ENCODE data around the gene BCL6.

Gene BCL6

DNA sequence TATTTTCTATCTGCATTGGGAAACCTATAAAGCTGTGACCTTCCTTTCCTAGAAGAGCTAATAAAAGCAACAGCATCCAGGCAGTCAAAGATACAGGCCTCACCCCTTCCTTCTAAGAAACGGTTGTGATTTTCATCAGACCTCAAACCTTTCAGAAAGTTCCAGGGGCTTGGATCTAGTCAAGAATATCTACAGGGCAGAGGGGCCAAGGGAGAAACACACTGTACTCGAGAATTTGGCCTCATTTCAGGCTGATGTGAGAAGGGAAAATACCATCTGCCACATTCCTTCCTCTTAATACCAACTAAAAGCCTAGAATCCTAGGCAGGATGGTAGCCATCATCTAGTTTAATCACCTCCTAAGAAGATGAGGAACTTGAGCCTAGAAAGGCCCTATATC, 24.5 kb upstream of the BCL6 start:
- Histone ChIP-seq H3K9me3 (no peaks in the 10 kb centered on the region), H3K4me3 (no peak overlapping the region), H3K27me3 (no peaks in the 10 kb centered on the region), H3K27ac (no peak overlapping the region), H3K36me3 (no peaks in the 10 kb centered on the region), H3K4me1 (peaks cover 0 to 4% (median 2%) of the 10 kb centered on the region in 4 donors)
- intact Hi-C loops (cut with DNase I; ENCODE audit: low total_unique reads) = no loop called here
- TF ChIP-seq CTCF (IDR thresholded peaks at IDR 0.05) = no peak
- DNase-seq = no peak

- H3K4me1 ChIP-seq = peaks cover 0 to 17% (median 8%) of the 10 kb centered on the region in 4 donors
- no peaks in the 10 kb centered on the region for H3K36me3 ChIP-seq
- H3K27ac ChIP-seq = no peak overlapping the region
- intact Hi-C loops (cut with DNase I; ENCODE audit: low total_unique reads) = no loop called here
- no peaks in the 10 kb centered on the region for H3K27me3 ChIP-seq
- H3K4me3 ChIP-seq = no peak overlapping the region
- DNase-seq = no peak
- TF ChIP-seq CTCF (IDR thresholded peaks at IDR 0.05) = no peak
- no peaks in the 10 kb centered on the region for H3K9me3 ChIP-seq
Observed at GRCh38 chr3:187767266-187768012, 22.2 kb upstream of the BCL6 start.

DNA sequence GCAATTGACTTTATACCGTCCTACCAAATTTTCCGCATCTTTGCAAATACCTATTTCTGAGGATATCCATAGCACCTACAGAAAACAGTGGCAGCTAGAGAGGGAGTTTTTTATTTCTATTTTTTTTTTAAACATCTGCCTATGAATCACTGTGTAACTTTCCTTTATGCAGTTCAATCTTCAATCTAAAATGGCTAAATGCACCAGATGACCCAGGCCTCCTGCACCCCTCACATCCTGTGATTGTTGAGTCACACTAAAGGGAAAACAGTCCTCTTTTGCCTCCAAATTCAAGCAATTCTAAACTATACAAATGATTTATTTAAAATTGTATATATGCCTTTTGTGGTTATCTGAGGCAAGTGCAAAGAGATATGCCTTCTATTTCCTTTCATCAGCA, 20.1 kb upstream of the BCL6 start:
- H3K4me1 ChIP-seq = peaks cover 0 to 17% (median 8%) of the 10 kb centered on the region in 4 donors
- H3K27me3 ChIP-seq = no peaks in the 10 kb centered on the region
- no peak overlapping the region for H3K27ac ChIP-seq
- no peak overlapping the region for H3K4me3 ChIP-seq
- no peaks in the 10 kb centered on the region for H3K9me3 ChIP-seq
- H3K36me3 ChIP-seq = no peaks in the 10 kb centered on the region
- TF ChIP-seq CTCF (IDR thresholded peaks at IDR 0.05) = no peak
- intact Hi-C loops (cut with DNase I; ENCODE audit: low total_unique reads) = no loop called here
- no peak for DNase-seq

DNA sequence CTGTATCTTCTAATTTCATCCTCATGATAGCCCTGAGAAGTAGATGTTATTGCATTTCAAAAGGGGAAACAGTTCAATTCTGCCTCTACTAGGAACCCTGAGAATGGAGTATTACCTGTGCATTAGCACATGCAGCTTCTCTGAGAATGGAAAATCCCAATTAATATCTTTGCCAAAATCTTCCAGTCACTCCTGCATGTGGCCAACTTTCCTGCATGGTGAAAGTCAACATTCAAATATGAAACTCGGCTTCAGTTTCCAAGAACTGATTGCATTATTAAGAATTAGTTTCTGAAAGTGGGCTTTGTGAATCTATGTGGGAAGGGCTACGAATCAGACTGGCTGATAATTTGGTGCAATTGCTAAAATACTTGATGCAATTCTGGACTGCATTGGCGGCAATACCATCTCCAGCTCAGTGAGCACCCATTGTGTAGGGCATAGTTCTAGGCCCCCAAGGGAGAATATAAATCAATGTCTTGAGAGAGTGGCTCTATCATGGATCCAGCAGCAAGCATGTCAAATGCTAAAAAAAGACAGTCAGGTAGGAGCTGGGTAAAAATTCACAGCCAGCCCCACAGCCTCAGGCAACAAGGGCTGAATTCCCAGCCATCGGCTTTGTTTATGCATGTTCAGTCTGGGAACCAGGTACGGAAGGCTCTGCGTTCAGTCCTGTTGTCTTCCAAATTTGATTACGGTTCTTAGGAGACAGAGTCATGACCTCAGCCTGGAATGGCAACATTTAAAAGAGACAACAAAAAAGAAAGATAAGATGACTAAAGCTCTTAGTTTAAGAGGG, 18.8 kb upstream of the BCL6 start:
- no peak for TF ChIP-seq CTCF (IDR thresholded peaks at IDR 0.05)
- Histone ChIP-seq H3K27me3 (no peaks in the 10 kb centered on the region), H3K36me3 (no peaks in the 10 kb centered on the region), H3K9me3 (no peaks in the 10 kb centered on the region), H3K27ac (no peak overlapping the region), H3K4me1 (peaks cover 0 to 13% (median 8%) of the 10 kb centered on the region in 4 donors), H3K4me3 (no peak overlapping the region)
- intact Hi-C loops (cut with DNase I; ENCODE audit: low total_unique reads) = no loop called here
- DNase-seq = no peak

GRCh38 chr3:187762792-187763191, 17.5 kb upstream of the BCL6 start:
- no peak overlapping the region for H3K27ac ChIP-seq
- DNase-seq = no peak
- intact Hi-C loops (cut with DNase I; ENCODE audit: low total_unique reads) = no loop called here
- H3K27me3 ChIP-seq = no peaks in the 10 kb centered on the region
- H3K36me3 ChIP-seq = no peaks in the 10 kb centered on the region
- no peak for TF ChIP-seq CTCF (IDR thresholded peaks at IDR 0.05)
- no peaks in the 10 kb centered on the region for H3K9me3 ChIP-seq
- peaks cover 0 to 13% (median 8%) of the 10 kb centered on the region in 4 donors for H3K4me1 ChIP-seq
- no peak overlapping the region for H3K4me3 ChIP-seq
